Transverse colon (tissue), 4 donors: Measurements from ENCODE around the gene UMODL1.

Experiments
- EP300 ChIP-seq: sonication (generic); formaldehyde crosslinking; IDR thresholded peaks from one replicate; pipeline ENCODE4 v1.6.1; 2017; ENCODE audit warnings: antibody characterized with exemption, low read depth
- POLR2A ChIP-seq: fragments of 450-650 bp; IDR thresholded peaks from one replicate; pipeline ENCODE4 v1.6.1; 2016; ENCODE audit warnings: antibody characterized with exemption, mild to moderate bottlenecking, moderate library complexity
- POLR2AphosphoS5 ChIP-seq, 3 donors: sonication (generic); formaldehyde crosslinking; IDR thresholded peaks; one replicate each; pipeline ENCODE4 v1.6.1; 2016; ENCODE audit warnings: antibody characterized with exemption in 3 of 3
- TF ChIP-seq, protein P1 (sequence below), 5 experiments: fragments of 200-600 bp in 3 of 5; fragments of 450-650 bp in 2 of 5; sonication (generic) in 3 of 5; IDR thresholded peaks; 1 replicate in 2 of 5; 2 replicates in 3 of 5; pipeline ENCODE4 v1.5.1; 2016 to 2017; ENCODE audit warnings: antibody characterized with exemption in 5 of 5, inconsistent platforms in 3 of 5, mild to moderate bottlenecking in 2 of 5, moderate library complexity in 1 of 5

DNA sequence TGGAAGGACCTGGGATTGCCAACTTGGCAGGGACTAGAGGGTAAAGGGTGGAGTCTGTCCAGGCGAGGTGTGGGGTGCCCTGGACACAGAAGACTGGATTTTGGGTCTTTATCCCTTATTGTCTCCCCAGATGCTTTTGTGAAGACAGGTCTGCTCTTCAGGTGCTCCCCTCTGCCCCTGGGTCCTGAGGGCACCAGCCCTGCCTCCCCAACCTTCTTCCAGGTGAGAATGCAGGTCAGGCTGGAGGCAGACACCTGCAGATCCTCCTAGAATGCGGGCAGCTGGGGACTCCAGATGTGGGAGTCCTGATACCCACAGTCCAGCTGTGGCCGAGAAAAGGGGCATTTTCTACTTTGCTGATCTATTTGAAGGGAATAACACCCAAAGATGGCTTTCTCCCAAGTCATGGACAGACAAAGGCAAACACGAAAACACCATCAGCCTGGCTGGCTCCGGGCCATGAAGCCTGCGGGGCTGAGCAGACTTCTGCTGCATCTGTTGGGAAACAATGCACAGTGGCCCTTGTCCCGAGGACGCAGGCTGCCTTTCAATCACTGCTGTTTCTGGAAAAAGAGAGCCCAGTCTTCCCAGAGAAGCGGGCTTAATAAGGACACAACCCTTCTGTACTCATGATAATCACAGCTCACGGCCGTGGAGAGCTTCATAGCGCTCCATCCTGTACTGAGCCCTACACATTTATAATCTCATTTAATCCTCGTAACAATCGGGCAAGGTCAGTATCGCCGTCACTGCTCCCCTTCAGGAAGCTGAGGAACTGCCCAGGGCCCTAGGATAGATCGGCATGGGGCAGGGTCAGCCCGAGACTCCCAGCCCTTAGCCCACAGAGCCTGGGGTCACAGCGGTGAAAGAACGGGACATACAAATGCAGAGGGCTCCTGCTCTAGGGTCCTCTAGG lies 85.8 kb downstream of the UMODL1 start:
- TF ChIP-seq POLR2A (no peak), POLR2AphosphoS5 (IDR thresholded peaks at IDR 0.05) (no peak), EP300 (no peak)
- TF ChIP-seq, protein P1, sequence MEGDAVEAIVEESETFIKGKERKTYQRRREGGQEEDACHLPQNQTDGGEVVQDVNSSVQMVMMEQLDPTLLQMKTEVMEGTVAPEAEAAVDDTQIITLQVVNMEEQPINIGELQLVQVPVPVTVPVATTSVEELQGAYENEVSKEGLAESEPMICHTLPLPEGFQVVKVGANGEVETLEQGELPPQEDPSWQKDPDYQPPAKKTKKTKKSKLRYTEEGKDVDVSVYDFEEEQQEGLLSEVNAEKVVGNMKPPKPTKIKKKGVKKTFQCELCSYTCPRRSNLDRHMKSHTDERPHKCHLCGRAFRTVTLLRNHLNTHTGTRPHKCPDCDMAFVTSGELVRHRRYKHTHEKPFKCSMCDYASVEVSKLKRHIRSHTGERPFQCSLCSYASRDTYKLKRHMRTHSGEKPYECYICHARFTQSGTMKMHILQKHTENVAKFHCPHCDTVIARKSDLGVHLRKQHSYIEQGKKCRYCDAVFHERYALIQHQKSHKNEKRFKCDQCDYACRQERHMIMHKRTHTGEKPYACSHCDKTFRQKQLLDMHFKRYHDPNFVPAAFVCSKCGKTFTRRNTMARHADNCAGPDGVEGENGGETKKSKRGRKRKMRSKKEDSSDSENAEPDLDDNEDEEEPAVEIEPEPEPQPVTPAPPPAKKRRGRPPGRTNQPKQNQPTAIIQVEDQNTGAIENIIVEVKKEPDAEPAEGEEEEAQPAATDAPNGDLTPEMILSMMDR (IDR thresholded peaks at IDR 0.05), result no peak
